Measurements from ENCODE around the gene WDR90. TPM values are rescaled to one million over a fixed set of nuclear protein-coding genes. Genes with fewer than 3 reads are reported as not detected.

Gene WDR90
- total and polyA plus RNA-seq, 12 donors, result 3.0 to 162 (median 26.9) TPM

DNA sequence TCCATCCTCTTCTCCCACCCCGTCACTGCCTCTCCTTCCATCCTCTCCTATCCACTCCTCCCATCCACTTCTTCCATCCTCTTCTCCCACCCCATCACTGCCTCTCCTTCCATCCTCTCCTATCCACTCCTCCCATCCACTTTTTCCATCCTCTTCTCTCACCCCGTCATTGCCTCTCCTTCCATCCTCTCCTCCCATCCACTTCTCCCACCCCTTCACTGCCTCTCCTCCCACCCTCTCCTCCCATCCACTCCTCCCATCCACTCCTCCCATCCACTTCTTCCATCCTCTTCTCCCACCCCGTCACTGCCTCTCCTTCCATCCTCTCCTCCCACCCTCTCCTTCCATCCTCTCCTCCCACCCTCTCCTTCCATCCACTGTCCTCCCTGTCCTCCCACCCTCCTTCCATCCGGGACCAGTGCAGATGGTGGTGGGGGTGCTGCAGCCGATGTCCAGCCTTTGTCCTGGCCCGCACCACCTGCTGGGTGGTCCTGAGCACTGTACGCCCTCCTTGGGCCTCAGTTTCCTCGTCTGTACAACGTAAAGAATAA is 17.3 kb upstream of the WDR90 start:
- no peak overlapping the region for H3K4me3 ChIP-seq
- H3K36me3 ChIP-seq (replicated peaks in 1 of 2), result peaks cover 0 to 11% of the 10 kb centered on the region in 2 donors
- H3K4me1 ChIP-seq (replicated peaks in 1 of 2), result peaks cover 10 to 28% of the 10 kb centered on the region in 2 donors
- WGBS, 4 donors, result 55 to 66% (median 62%) methylated on average over 8 to 9 of the region's 9 CpGs
- intact Hi-C loops (cut with DNase I), result no loop called here
- no peaks in the 10 kb centered on the region for H3K9me3 ChIP-seq (replicated peaks in 1 of 3)
- DNase-seq, result no peak
- no peak overlapping the region for H3K27ac ChIP-seq
- TF ChIP-seq, protein P1, sequence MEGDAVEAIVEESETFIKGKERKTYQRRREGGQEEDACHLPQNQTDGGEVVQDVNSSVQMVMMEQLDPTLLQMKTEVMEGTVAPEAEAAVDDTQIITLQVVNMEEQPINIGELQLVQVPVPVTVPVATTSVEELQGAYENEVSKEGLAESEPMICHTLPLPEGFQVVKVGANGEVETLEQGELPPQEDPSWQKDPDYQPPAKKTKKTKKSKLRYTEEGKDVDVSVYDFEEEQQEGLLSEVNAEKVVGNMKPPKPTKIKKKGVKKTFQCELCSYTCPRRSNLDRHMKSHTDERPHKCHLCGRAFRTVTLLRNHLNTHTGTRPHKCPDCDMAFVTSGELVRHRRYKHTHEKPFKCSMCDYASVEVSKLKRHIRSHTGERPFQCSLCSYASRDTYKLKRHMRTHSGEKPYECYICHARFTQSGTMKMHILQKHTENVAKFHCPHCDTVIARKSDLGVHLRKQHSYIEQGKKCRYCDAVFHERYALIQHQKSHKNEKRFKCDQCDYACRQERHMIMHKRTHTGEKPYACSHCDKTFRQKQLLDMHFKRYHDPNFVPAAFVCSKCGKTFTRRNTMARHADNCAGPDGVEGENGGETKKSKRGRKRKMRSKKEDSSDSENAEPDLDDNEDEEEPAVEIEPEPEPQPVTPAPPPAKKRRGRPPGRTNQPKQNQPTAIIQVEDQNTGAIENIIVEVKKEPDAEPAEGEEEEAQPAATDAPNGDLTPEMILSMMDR (IDR thresholded peaks at IDR 0.05), result no peak
- no peak for TF ChIP-seq POLR2A (IDR thresholded peaks at IDR 0.05)
- no peaks in the 10 kb centered on the region for H3K27me3 ChIP-seq

DNA sequence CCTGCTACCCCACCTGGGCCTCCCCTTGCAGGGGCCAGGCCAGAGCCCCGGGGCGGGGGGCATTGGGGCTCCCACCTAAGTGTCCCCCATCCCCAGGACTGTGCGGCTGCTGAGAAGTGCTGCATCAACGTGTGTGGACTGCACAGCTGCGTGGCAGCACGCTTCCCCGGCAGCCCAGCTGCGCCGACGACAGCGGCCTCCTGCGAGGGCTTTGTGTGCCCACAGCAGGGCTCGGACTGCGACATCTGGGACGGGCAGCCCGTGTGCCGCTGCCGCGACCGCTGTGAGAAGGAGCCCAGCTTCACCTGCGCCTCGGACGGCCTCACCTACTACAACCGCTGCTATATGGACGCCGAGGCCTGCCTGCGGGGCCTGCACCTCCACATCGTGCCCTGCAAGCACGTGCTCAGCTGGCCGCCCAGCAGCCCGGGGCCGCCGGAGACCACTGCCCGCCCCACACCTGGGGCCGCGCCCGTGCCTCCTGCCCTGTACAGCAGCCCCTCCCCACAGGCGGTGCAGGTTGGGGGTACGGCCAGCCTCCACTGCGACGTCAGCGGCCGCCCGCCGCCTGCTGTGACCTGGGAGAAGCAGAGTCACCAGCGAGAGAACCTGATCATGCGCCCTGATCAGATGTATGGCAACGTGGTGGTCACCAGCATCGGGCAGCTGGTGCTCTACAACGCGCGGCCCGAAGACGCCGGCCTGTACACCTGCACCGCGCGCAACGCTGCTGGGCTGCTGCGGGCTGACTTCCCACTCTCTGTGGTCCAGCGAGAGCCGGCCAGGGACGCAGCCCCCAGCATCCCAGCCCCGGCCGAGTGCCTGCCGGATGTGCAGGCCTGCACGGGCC is 16.5 kb upstream of the WDR90 start:
- Histone ChIP-seq H3K4me3 (no peak overlapping the region), H3K27me3 (no peaks in the 10 kb centered on the region), H3K9me3 (replicated peaks in 1 of 3) (no peaks in the 10 kb centered on the region), H3K27ac (no peak overlapping the region), H3K36me3 (replicated peaks in 1 of 2) (peaks cover 0 to 6% of the 10 kb centered on the region in 2 donors), H3K4me1 (replicated peaks in 1 of 2) (peaks cover 12 to 34% of the 10 kb centered on the region in 2 donors)
- peak in 4 of 7 donors; percentile 10 to 53 (median 29) for DNase-seq
- intact Hi-C loops (cut with DNase I), result no loop called here
- 94 to 97% (median 94%) methylated on average over 38 to 67 of the region's 67 CpGs for WGBS, 4 donors
- TF ChIP-seq POLR2A (IDR thresholded peaks at IDR 0.05), result no peak
- TF ChIP-seq, protein P1 (IDR thresholded peaks at IDR 0.05), result no peak

DNA sequence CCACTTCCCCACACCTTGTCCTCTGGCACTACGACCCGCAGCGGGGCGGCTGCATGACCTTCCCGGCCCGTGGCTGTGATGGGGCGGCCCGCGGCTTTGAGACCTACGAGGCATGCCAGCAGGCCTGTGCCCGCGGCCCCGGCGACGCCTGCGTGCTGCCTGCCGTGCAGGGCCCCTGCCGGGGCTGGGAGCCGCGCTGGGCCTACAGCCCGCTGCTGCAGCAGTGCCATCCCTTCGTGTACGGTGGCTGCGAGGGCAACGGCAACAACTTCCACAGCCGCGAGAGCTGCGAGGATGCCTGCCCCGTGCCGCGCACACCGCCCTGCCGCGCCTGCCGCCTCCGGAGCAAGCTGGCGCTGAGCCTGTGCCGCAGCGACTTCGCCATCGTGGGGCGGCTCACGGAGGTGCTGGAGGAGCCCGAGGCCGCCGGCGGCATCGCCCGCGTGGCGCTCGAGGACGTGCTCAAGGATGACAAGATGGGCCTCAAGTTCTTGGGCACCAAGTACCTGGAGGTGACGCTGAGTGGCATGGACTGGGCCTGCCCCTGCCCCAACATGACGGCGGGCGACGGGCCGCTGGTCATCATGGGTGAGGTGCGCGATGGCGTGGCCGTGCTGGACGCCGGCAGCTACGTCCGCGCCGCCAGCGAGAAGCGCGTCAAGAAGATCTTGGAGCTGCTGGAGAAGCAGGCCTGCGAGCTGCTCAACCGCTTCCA is 15.7 kb upstream of the WDR90 start:
- no peak for TF ChIP-seq POLR2A (IDR thresholded peaks at IDR 0.05)
- TF ChIP-seq, protein P1 (IDR thresholded peaks at IDR 0.05), result no peak
- H3K36me3 ChIP-seq (replicated peaks in 1 of 2), result no peaks in the 10 kb centered on the region
- H3K27me3 ChIP-seq, result no peaks in the 10 kb centered on the region
- H3K9me3 ChIP-seq (replicated peaks in 1 of 3), result no peaks in the 10 kb centered on the region
- WGBS, 4 donors, result 95 to 97% (median 95%) methylated on average over 25 to 74 of the region's 74 CpGs
- DNase-seq, result peak in 3 of 7 donors; percentile 18 to 29 (median 20)
- peaks cover 20 to 40% of the 10 kb centered on the region in 2 donors for H3K4me1 ChIP-seq (replicated peaks in 1 of 2)
- intact Hi-C loops (cut with DNase I), result no loop called here
- no peak overlapping the region for H3K4me3 ChIP-seq
- H3K27ac ChIP-seq, result no peak overlapping the region

DNA sequence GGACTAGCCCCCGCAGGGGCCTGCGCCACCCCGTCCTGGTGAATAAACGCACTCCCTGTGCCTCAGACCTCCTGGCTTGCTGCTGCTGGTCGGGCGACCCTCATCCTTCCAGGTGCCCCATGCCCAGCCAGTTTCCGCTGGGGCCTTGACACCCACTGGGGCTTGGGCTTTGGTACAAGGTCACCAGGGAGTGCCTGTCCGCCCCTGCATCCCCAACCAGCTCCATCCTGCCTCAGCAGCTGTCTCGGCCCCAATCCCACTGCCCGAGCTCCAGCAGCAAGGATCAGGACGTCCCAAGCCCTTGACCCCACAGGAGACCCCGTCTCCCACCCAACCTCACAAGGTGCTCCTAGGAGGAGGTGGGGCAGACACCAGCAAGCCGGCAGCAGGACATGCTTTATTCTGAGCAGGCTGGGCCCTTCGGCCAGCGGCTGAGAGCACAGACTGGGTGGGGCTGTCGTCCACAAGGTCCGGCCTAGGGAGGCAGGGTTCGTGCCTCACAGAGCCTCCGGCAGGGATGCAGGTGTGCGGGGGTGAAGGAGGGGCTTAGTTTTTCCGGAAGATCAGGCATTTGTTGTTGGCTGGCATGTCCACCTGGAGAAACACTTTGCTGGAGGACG is 15.0 kb upstream of the WDR90 start:
- WGBS, 4 donors, result 87 to 95% (median 91%) methylated on average over 13 to 22 of the region's 22 CpGs
- DNase-seq, result peak in 4 of 7 donors; percentile 15 to 38 (median 32)
- no peaks in the 10 kb centered on the region for H3K9me3 ChIP-seq (replicated peaks in 1 of 3)
- no peaks in the 10 kb centered on the region for H3K36me3 ChIP-seq (replicated peaks in 1 of 2)
- H3K4me1 ChIP-seq (replicated peaks in 1 of 2), result peaks cover 27 to 47% of the 10 kb centered on the region in 2 donors
- H3K27me3 ChIP-seq, result no peaks in the 10 kb centered on the region
- no peak overlapping the region for H3K27ac ChIP-seq
- no peak overlapping the region for H3K4me3 ChIP-seq
- TF ChIP-seq POLR2A (IDR thresholded peaks at IDR 0.05), result no peak
- TF ChIP-seq, protein P1 (IDR thresholded peaks at IDR 0.05), result no peak
- intact Hi-C loops (cut with DNase I), result no loop called here

All from adrenal gland (tissue), 12 donors.